SW 1271 (cell line): ENCODE data around the gene CEMIP.
"Not testable (repeated sequence)": the region's sequence is repeated elsewhere in the genome, so short reads cannot be mapped to it uniquely, and the experiment has no call there.

Source experiments
- DNase-seq, 2 experiments: peaks; one replicate each; lab custom pipeline; 2025; lab: John Stamatoyannopoulos, UW

The CEMIP gene

GRCh38 chr15:80761754-80762153 is 17.4 kb upstream of the CEMIP start:
- no peak for DNase-seq

GRCh38 chr15:80763235-80763634 is 15.9 kb upstream of the CEMIP start:
- not testable (repeated sequence) for DNase-seq

- DNase-seq: no peak
Measured at GRCh38 chr15:80764535-80764934, 14.6 kb upstream of the CEMIP start.

- no peak for DNase-seq
Measured at GRCh38 chr15:80766275-80766674, 12.9 kb upstream of the CEMIP start.

- DNase-seq: no peak
Measured at GRCh38 chr15:80768158-80768557, 11.0 kb upstream of the CEMIP start.

GRCh38 chr15:80769153-80769828 is 9.9 kb upstream of the CEMIP start:
- DNase-seq: no peak

GRCh38 chr15:80769829-80770705 is 9.1 kb upstream of the CEMIP start:
- no peak for DNase-seq

- no peak for DNase-seq
Measured at GRCh38 chr15:80773122-80773551, 6.0 kb upstream of the CEMIP start.

GRCh38 chr15:80773792-80774352 is 5.3 kb upstream of the CEMIP start:
- no peak for DNase-seq

GRCh38 chr15:80774486-80774885 is 4.7 kb upstream of the CEMIP start:
- DNase-seq: no peak

- no peak for DNase-seq
Measured at GRCh38 chr15:80775338-80775737, 3.8 kb upstream of the CEMIP start.

GRCh38 chr15:80776420-80777045 is 2.6 kb upstream of the CEMIP start:
- DNase-seq: peak; percentile 50 to 72

- DNase-seq: no peak
Measured at GRCh38 chr15:80777137-80777536, 2.0 kb upstream of the CEMIP start.

GRCh38 chr15:80777826-80778620 is 1.1 kb upstream of the CEMIP start:
- no peak for DNase-seq

GRCh38 chr15:80778621-80778963 is 578 bp upstream of the CEMIP start:
- DNase-seq: no peak

GRCh38 chr15:80779658-80780415 is 667 bp downstream of the CEMIP start:
- peak in 1 of 2 experiments; percentile 22 for DNase-seq

GRCh38 chr15:80780416-80781221 is 1.4 kb downstream of the CEMIP start:
- DNase-seq: no peak

- DNase-seq: no peak
Measured at GRCh38 chr15:80783260-80783659, 4.1 kb downstream of the CEMIP start.

GRCh38 chr15:80785335-80785734 is 6.2 kb downstream of the CEMIP start:
- DNase-seq: no peak

GRCh38 chr15:80785811-80786354 is 6.7 kb downstream of the CEMIP start:
- DNase-seq: no peak
